PC-3 (cell line): ENCODE measurements around the gene EPB41L5.

Experiments used
- EZH2phosphoT487 ChIP-seq: fragments of 300-600 bp; sonication (generic); IDR thresholded peaks from 2 replicates; pipeline ENCODE4 v1.6.1; 2018; ENCODE audit warnings: mild to moderate bottlenecking, antibody characterized with exemption, low read length, borderline replicate concordance
- TF ChIP-seq, protein P1 (sequence below): fragments of 300-600 bp; sonication (generic); conservative IDR thresholded peaks from 2 replicates; pipeline ENCODE4 v1.5.1; 2017; ENCODE audit warnings: antibody characterized with exemption, low read depth, mild to moderate bottlenecking, low read length

DNA sequence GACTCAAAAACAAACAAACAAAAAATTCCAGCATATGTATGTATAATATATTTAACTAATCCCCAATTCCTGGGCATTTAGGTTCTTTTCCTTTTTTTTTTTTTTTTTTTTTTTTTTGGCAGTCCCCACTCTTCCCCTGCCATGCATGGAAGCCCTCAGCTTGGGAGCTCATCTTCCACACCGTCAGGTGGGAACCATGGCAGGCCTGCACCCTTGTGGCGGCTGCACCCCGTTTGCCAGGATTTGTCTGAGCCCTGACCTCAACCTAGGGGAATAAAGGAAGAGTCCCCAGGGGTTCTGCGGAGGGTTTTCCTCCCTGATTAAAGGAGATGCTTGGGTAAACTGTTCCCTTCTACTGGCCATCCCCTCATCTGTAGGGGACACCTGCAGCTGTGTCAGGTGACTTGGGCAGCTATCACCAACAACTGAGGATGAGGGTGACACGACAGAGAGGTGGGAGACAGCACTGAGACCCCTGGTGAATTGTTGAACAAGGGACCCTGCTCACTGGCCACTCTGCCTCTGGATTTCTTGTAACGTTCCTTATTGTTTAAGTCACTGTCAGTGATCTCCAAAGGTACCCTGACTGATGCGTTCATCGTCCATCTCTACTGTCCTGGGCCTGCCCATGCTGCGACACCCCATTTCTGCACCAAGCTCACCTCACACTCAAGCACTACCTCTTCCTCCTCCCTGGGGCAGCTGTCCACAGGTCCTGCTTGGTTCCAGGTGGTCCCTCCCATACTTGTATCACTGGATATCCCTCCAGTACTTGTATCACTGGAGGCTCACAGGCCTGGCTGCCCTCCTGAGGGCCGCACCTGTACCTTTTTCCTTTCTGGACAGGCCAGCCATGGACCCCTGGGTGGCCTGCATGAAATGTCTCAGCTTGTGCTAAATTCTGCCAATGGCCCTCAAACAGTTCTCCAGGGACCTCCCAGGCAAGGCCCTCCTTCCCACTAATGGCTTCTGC lies 195.8 kb downstream of the EPB41L5 start:
- TF ChIP-seq, protein P1, sequence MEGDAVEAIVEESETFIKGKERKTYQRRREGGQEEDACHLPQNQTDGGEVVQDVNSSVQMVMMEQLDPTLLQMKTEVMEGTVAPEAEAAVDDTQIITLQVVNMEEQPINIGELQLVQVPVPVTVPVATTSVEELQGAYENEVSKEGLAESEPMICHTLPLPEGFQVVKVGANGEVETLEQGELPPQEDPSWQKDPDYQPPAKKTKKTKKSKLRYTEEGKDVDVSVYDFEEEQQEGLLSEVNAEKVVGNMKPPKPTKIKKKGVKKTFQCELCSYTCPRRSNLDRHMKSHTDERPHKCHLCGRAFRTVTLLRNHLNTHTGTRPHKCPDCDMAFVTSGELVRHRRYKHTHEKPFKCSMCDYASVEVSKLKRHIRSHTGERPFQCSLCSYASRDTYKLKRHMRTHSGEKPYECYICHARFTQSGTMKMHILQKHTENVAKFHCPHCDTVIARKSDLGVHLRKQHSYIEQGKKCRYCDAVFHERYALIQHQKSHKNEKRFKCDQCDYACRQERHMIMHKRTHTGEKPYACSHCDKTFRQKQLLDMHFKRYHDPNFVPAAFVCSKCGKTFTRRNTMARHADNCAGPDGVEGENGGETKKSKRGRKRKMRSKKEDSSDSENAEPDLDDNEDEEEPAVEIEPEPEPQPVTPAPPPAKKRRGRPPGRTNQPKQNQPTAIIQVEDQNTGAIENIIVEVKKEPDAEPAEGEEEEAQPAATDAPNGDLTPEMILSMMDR: no peak
- TF ChIP-seq EZH2phosphoT487: no peak
